A549 (cell line): ENCODE measurements around the gene C6orf141. TPM values are rescaled to one million over a fixed set of nuclear protein-coding genes. Genes with fewer than 3 reads are reported as not detected.

ENCODE experiments used
- ATAC-seq, 2 experiments: fragments of 200-7000 bp in 1 of 2; fragments of >200 bp in 1 of 2; cut with Nextera tagmentation in 1 of 2; cut with Tn5 transposase in 1 of 2; 3 replicates each; pipeline versions ENCODE4 v1.8.0 to v1.9.1; 2018 to 2020; ENCODE audit warnings: mild to moderate bottlenecking in 1 of 2, moderate library complexity in 1 of 2
- CTCF ChIA-PET: fragments of 300-600 bp; sonication (Branson Sonifier 250); formaldehyde crosslinking; extraction: SDS; loops from one replicate; lab custom pipeline; 2021; ENCODE audit warnings: antibody characterized with exemption, inconsistent platforms; lab: Yijun Ruan, JAX
- POLR2A ChIA-PET: fragments of 350-600 bp; formaldehyde crosslinking; extraction: SDS; loops from one replicate; lab custom pipeline; 2021; ENCODE audit warnings: antibody characterized with exemption, inconsistent platforms; lab: Yijun Ruan, JAX
- DNase-seq, 2 experiments: peaks; one replicate each; pipeline versions ENCODE4 v3.0.0 to v3.0.0-alpha.2; 2011 to 2016; ENCODE audit warnings: low read depth in 1 of 2, low spot score in 1 of 2
- FAIRE-seq: peaks from 2 replicates; lab custom pipeline; 2011; peaks lifted over from hg19 to GRCh38; lab: Jason Lieb, UNC
- H3K27ac ChIP-seq, 2 experiments: fragments of >200 bp; sonication (Bioruptor Twin); formaldehyde crosslinking; 3 replicates each; pipeline ENCODE4 v1.5.1; 2016 to 2017
- H3K4me1 ChIP-seq: fragments of >200 bp; sonication (Bioruptor Twin); formaldehyde crosslinking; 3 replicates; pipeline ENCODE4 v1.6.1; 2016
- H3K4me2 ChIP-seq: fragments of >200 bp; sonication (Bioruptor Twin); formaldehyde crosslinking; 3 replicates; pipeline ENCODE4 v1.6.1; 2016
- H3K4me3 ChIP-seq: fragments of >200 bp; sonication (Bioruptor Twin); formaldehyde crosslinking; 3 replicates; pipeline ENCODE4 v1.5.1; 2016
- H3K9me3 ChIP-seq: fragments of >200 bp; sonication (Bioruptor Twin); formaldehyde crosslinking; 3 replicates; pipeline ENCODE4 v1.6.1; 2016
- CBX2 ChIP-seq: fragments of 200-600 bp; sonication (generic); IDR thresholded peaks from 2 replicates; pipeline ENCODE4 v1.6.1; 2016; ENCODE audit warnings: low read depth, mild to moderate bottlenecking, borderline replicate concordance
- CEBPB ChIP-seq, 2 experiments: fragments of >200 bp in 1 of 2; sonication (Bioruptor Twin) in 1 of 2; formaldehyde crosslinking in 1 of 2; IDR thresholded peaks; 2 replicates each; pipeline ENCODE4 v1.6.1; 2012 to 2016
- CHD2 ChIP-seq: fragments of 150-350 bp; IDR thresholded peaks from 2 replicates; pipeline ENCODE4 v1.6.1; 2014; ENCODE audit warnings: low read length; ENCODE audit not compliant: partially characterized antibody
- CTCF ChIP-seq: fragments of >200 bp; sonication (Bioruptor Twin); formaldehyde crosslinking; IDR thresholded peaks from 3 replicates; pipeline ENCODE4 v1.5.1; 2016
- EP300 ChIP-seq, 2 experiments: fragments of >200 bp; sonication (Bioruptor Twin); formaldehyde crosslinking; IDR thresholded peaks; 2 replicates in 1 of 2; 3 replicates in 1 of 2; pipeline ENCODE4 v1.6.1; 2016 to 2017
- FOSL2 ChIP-seq, 2 experiments: fragments of 450-650 bp in 1 of 2; fragments of >200 bp in 1 of 2; sonication (Bioruptor Twin) in 1 of 2; formaldehyde crosslinking; IDR thresholded peaks; 2 replicates each; pipeline versions ENCODE4 v1.5.0 to v1.6.1; 2016 to 2020; ENCODE audit warnings: mild to moderate bottlenecking in 1 of 2, moderate library complexity in 1 of 2
- FOXS1 ChIP-seq: fragments of 250-450 bp; sonication (Bioruptor Pico); IDR thresholded peaks from 2 replicates; pipeline ENCODE4 v1.5.0; 2020; ENCODE audit warnings: mild to moderate bottlenecking, moderate library complexity
- GATA3 ChIP-seq: IDR thresholded peaks from 2 replicates; pipeline ENCODE4 v1.6.1; 2012; ENCODE audit warnings: borderline replicate concordance
- HEYL ChIP-seq: fragments of 250-450 bp; sonication (Bioruptor Pico); IDR thresholded peaks from 2 replicates; pipeline ENCODE4 v1.8.0; 2021; ENCODE audit warnings: mild to moderate bottlenecking, moderate library complexity
- HMGXB4 ChIP-seq: fragments of 250-450 bp; sonication (Bioruptor Pico); IDR thresholded peaks from 2 replicates; pipeline ENCODE4 v1.5.0; 2021; ENCODE audit warnings: mild to moderate bottlenecking, moderate library complexity, borderline replicate concordance
- JUNB ChIP-seq: fragments of >200 bp; sonication (Bioruptor Twin); formaldehyde crosslinking; IDR thresholded peaks from 2 replicates; pipeline ENCODE4 v1.6.1; 2016
- MAFK ChIP-seq: fragments of 450-650 bp; IDR thresholded peaks from 2 replicates; pipeline ENCODE4 v1.6.1; 2014; ENCODE audit not compliant: partially characterized antibody
- MAX ChIP-seq: IDR thresholded peaks from 2 replicates; pipeline ENCODE4 v1.6.1; 2012
- NFE2L2 ChIP-seq: fragments of 150-350 bp; conservative IDR thresholded peaks from 2 replicates; pipeline ENCODE4 v1.6.1; 2014; ENCODE audit warnings: low read length
- PBX3 ChIP-seq: IDR thresholded peaks from 2 replicates; pipeline ENCODE4 v1.6.1; 2012
- RAD21 ChIP-seq, 2 experiments: fragments of >200 bp in 1 of 2; sonication (Bioruptor Twin) in 1 of 2; formaldehyde crosslinking in 1 of 2; IDR thresholded peaks in 1 of 2; conservative IDR thresholded peaks in 1 of 2; 2 replicates in 1 of 2; 3 replicates in 1 of 2; pipeline ENCODE4 v1.6.1; 2012 to 2018; ENCODE audit warnings: inconsistent platforms in 1 of 2
- RARB ChIP-seq: fragments of 250-450 bp; sonication (Bioruptor Pico); IDR thresholded peaks from 2 replicates; pipeline ENCODE4 v1.8.0; 2021; ENCODE audit warnings: mild to moderate bottlenecking, moderate library complexity
- SMC3 ChIP-seq: fragments of >200 bp; sonication (Bioruptor Twin); formaldehyde crosslinking; IDR thresholded peaks from 3 replicates; pipeline ENCODE4 v1.6.1; 2018; ENCODE audit warnings: inconsistent platforms
- TFCP2L1 ChIP-seq: fragments of 250-450 bp; sonication (Bioruptor Pico); IDR thresholded peaks from 2 replicates; pipeline ENCODE4 v1.5.0; 2021; ENCODE audit warnings: mild to moderate bottlenecking
- USF2 ChIP-seq: fragments of 450-650 bp; IDR thresholded peaks from 2 replicates; pipeline ENCODE4 v1.6.1; 2014; ENCODE audit warnings: antibody characterized with exemption
- ZSCAN20 ChIP-seq: fragments of 250-450 bp; sonication (Bioruptor Pico); IDR thresholded peaks from 2 replicates; pipeline ENCODE4 v1.8.0; 2022; ENCODE audit warnings: mild to moderate bottlenecking, moderate library complexity
- WGBS: methylation state at CpG from one replicate; pipeline ENCODE4 v1.1.6; 2017; ENCODE audit errors: missing lambda C conversion rate; 5-methylcytosine and 5-hydroxymethylcytosine counted together
- polyA plus RNA-seq, 4 experiments: library from polyadenylated mRNA; depleted of rRNA in 3 of 4; stranded (reverse); fragments of >200 nt; fragmentation: RNase III in 1 of 4; extraction: RNeasy Plus Mini Kit Qiagen cat#74134 plus additional on column Dnase treatment in 1 of 4; gene quantifications; 2 replicates in 3 of 4; 3 replicates in 1 of 4; pipeline ENCODE4 v1.2.3, GENCODE V29; 2011 to 2017

C6orf141 gene
- polyA plus RNA-seq, 2 of the 4 experiments (the other 2 are of a cell fraction) = 24.9 to 29.9 TPM

- 0% methylated on average over 3 of the region's 3 CpGs for WGBS
- peak overlapping the region; percentile 63 to 85 for H3K27ac ChIP-seq
- ChIA-PET POLR2A (interaction anchor here (0.7 to 1.0 kb wide), 2 partner anchors 20 to 75 kb away, joined by 3 read pairs; no protein-coding TSS in a partner anchor), CTCF (interaction anchor here (0.6 to 7.2 kb wide), 35 partner anchors 10 to 1929 kb away, joined by 3 to 76 read pairs (median 5); partner anchors contain the start of gene C6orf141)
- H3K4me2 ChIP-seq = peak overlapping the region; percentile 69
- TF ChIP-seq HEYL (CRISPR knock-in tag) = no peak
- TF ChIP-seq RAD21 (conservative IDR thresholded peaks at IDR 0.05 in 1 of 2, IDR thresholded peaks at IDR 0.05 in 1 of 2) = peak; percentile 79 to 88
- peak; percentile 90 for TF ChIP-seq SMC3
- peak; percentile 98 for TF ChIP-seq CTCF
- ATAC-seq (peak; percentile 97 to 98), FAIRE-seq (peak; percentile 68), DNase-seq (peak; percentile 64 to 77)
- H3K4me3 ChIP-seq = peak overlapping the region; percentile 32
- H3K9me3 ChIP-seq = no peaks in the 10 kb centered on the region
- peaks cover 25% of the 10 kb centered on the region for H3K4me1 ChIP-seq
Observed at GRCh38 chr6:49531774-49532569, 18.5 kb upstream of the C6orf141 start.

- peak in 1 of 2 experiments; percentile 72; a peak in 2 of 4 replicates for TF ChIP-seq CEBPB (IDR thresholded peaks at IDR 0.05)
- TF ChIP-seq CHD2 = no peak
- TF ChIP-seq GATA3 = peak; percentile 73; the same call in 1 of the 2 replicates
- 0 out of 2 replicates have a peak, but pooled peaks have one; percentile 23 for TF ChIP-seq JUNB
- 0 out of 5 replicates have a peak, but pooled peaks of 1 of the 2 experiments have one; percentile 43 for TF ChIP-seq EP300 (IDR thresholded peaks at IDR 0.05)
- no peak for TF ChIP-seq NFE2L2
- no peak for TF ChIP-seq FOSL2 (IDR thresholded peaks at IDR 0.05)
- peak; percentile 57; the same call in 1 of the 2 replicates for TF ChIP-seq FOSL2 (CRISPR knock-in tag; IDR thresholded peaks at IDR 0.05)
- H3K27ac ChIP-seq = peak overlapping the region; percentile 68 to 80; a peak in 4 of 6 replicates
- peaks cover 36% of the 10 kb centered on the region for H3K4me1 ChIP-seq
- ATAC-seq = peak in 1 of 2 experiments; percentile 27; a peak in 2 of 6 replicates
- H3K9me3 ChIP-seq = no peaks in the 10 kb centered on the region
- WGBS = 6% methylated on average over 5 of the region's 5 CpGs
- FAIRE-seq = no peak
- peak overlapping the region; percentile 73 for H3K4me2 ChIP-seq
- peak in 1 of 2 experiments; percentile 47 for DNase-seq
- H3K4me3 ChIP-seq = no peak overlapping the region
- ChIA-PET CTCF (interaction anchor here (1.3 to 7.2 kb wide), 4 partner anchors 15 to 313 kb away, joined by 4 to 70 read pairs (median 6); partner anchors contain the start of gene C6orf141), POLR2A (no interaction called here)
Observed at GRCh38 chr6:49535795-49536194, 14.7 kb upstream of the C6orf141 start.

- CTCF ChIA-PET = interaction anchor here (1.2 kb wide), 1 partner anchor 68 kb away, joined by 3 read pairs; no protein-coding TSS in a partner anchor
- no peak overlapping the region for H3K4me3 ChIP-seq
- TF ChIP-seq CEBPB (IDR thresholded peaks at IDR 0.05) (peak; percentile 78 to 85), MAFK (no peak), CBX2 (no peak)
- TF ChIP-seq, all 56 proteins: peak for 1
- no peak for FAIRE-seq
- 94% methylated on average over 3 of the region's 3 CpGs for WGBS
- H3K9me3 ChIP-seq = no peaks in the 10 kb centered on the region
- peak overlapping the region; percentile 90 to 92; a peak in 5 of 6 replicates for H3K27ac ChIP-seq
- no peak for ATAC-seq
- POLR2A ChIA-PET = interaction anchor here (0.6 kb wide), 1 partner anchor 15 kb away, joined by 6 read pairs; no protein-coding TSS in a partner anchor
- DNase-seq = no peak
- peaks cover 47% of the 10 kb centered on the region for H3K4me1 ChIP-seq
- no peak overlapping the region for H3K4me2 ChIP-seq
Observed at GRCh38 chr6:49539102-49539501, 11.4 kb upstream of the C6orf141 start.

- H3K4me2 ChIP-seq = peak overlapping the region; percentile 71
- ATAC-seq = peak in 1 of 2 experiments; percentile 51; a peak in 4 of 6 replicates
- peak in 1 of 2 experiments; percentile 58 for DNase-seq
- no peaks in the 10 kb centered on the region for H3K9me3 ChIP-seq
- no peak overlapping the region for H3K4me3 ChIP-seq
- FAIRE-seq = no peak
- H3K27ac ChIP-seq = peak overlapping the region; percentile 90 to 92
- ChIA-PET CTCF (interaction anchor here (1.2 to 5.4 kb wide), 2 partner anchors 9 to 66 kb away, joined by 3 to 27 read pairs; no protein-coding TSS in a partner anchor), POLR2A (interaction anchor here (1.2 to 2.3 kb wide), 2 partner anchors 10 to 12 kb away, joined by 3 to 20 read pairs; partner anchors contain the start of gene C6orf141)
- H3K4me1 ChIP-seq = peaks cover 45% of the 10 kb centered on the region
- TF ChIP-seq MAX (no peak), JUNB (no peak), CEBPB (IDR thresholded peaks at IDR 0.05) (no peak), HMGXB4 (CRISPR knock-in tag) (no peak), TFCP2L1 (CRISPR knock-in tag) (no peak), USF2 (no peak), RAD21 (conservative IDR thresholded peaks at IDR 0.05 in 1 of 2, IDR thresholded peaks at IDR 0.05 in 1 of 2) (no peak), ZSCAN20 (CRISPR knock-in tag) (no peak), RARB (CRISPR knock-in tag) (no peak), PBX3 (no peak), FOXS1 (no peak)
Observed at GRCh38 chr6:49540614-49541013, 9.9 kb upstream of the C6orf141 start.
